COLO668 (cell line): ENCODE data around the gene METTL25B.
A peak's percentile ranks its signal among the peaks of the same experiment; 100 is the strongest.

Source experiments
- DNase-seq: peaks from one replicate; lab custom pipeline; 2025; ENCODE audit not compliant: unreplicated experiment; lab: John Stamatoyannopoulos, UW

The METTL25B gene

DNA sequence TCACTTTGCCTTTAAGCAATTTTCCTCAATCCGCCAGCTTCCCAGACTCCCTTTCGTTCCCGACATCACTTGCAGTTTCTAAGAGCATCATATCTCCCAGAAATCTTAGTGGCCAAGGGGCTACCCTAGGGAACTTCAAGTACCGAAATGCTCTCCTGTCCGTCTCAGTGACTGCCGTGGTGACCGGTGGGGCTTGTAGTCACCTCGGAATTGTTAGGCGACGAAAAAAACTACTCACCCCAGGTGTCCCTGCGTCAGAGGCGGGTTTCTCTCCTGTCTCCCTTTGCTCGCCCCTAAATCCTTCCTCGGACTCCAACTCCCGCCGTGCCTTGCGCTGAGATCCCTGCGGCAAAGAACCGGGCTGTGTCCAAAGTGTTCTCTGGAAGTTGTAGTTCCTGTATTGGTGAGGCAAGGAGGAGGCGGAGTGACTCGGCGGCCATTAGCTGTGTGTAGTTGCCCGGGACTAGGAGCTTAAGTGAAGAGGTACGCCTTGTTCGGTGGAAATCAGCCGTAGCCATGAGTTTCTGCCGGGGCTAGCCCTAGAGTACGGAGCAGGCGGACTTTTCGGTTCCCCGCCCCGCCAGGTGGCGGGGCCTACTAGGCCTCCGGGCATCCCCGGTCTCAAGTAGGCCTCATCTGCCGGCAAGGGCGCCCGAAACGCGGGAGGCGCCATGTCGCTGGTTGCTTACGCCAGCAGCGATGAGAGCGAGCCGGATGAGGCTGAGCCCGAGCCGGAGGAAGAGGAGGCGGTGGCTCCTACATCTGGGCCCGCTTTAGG lies 39.0 kb downstream of the METTL25B start, which contains the start of gene PRCC:
Gene PRCC (plus strand): TSS at position 435 of the 778 bp plus-strand sequence. CDS start 237 bp downstream, at position 672.
- peak; percentile 99 for DNase-seq

DNA sequence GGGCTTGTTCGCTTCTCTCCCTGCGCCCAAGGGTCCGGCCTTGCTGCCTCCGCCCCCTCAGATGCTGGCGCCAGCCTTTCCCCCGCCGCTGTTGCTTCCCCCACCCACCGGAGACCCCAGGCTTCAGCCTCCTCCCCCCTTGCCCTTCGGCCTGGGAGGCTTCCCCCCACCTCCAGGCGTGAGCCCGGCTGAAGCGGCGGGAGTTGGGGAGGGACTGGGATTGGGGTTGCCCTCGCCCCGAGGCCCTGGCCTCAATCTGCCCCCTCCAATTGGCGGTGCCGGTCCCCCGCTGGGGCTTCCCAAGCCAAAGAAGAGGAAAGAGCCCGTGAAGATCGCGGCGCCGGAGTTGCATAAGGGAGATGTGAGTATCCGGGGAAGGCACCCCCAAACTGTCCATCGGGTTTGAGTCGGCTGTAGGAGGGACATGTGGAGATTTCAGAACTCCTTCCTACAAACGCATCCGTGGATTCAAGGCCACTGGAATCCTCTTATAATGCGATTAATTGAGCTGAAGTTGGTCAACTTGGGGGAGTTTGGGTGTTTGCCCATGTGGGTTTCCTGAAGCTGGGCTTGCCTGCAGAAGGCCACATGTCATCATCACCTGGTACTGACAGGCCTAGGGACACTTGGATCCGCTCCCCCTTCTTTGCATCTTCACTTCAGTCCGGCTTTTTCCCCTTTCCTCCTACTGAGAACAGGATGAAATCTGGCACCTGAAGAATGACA lies 39.8 kb downstream of the METTL25B start:
- peak; percentile 49 for DNase-seq

DNA sequence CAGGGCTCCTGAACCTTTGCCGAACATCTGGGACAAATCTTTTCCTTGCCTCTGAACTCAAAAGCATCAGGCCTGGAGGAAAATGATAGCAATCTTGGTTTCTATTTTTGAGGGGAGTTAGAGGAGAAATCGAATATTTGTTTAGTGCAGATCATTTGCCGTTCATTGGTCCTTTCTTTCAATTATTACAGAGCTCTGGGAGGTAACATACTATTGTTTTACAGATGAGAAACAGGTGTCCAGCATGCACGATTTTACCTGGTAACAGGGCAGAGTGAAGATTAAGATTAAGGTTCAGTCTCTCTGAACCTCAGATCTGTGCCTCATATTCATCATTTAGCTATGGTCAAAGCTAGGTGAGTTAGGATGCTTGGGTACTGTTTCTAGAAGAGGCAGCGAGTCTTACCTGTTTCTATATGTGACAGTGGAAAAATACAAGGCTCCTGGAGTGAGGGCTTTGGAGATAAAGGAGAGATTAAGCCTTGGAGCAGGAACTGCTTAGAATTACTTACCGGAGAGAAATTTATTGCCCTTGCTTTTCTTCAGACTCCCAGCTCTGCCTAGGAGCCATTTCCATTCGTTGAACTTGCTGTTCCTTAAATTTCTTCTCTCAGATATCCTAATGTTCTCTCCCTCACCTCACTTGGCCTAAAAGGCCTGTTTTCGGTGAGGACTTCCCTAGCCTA lies 40.5 kb downstream of the METTL25B start:
- no peak for DNase-seq

DNA sequence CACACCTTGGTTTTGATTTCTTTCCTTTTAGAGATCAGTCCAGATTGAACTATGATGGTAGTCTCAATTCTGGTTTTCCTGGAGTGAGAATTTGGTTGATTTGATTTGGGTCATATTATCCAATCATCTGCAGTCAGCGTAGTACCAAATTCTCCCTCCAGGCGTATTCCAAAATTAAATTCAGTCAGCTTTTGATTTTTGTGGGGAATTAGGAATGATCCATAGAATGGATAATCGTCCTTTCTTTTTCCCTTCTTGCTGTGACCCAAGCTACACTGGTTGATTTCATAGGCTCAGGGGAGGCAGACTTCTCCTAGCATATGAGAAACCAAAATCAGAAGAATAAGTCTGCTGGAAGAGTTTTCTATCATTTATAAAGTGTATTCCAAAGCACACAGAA lies 44.0 kb downstream of the METTL25B start:
- no peak for DNase-seq

DNA sequence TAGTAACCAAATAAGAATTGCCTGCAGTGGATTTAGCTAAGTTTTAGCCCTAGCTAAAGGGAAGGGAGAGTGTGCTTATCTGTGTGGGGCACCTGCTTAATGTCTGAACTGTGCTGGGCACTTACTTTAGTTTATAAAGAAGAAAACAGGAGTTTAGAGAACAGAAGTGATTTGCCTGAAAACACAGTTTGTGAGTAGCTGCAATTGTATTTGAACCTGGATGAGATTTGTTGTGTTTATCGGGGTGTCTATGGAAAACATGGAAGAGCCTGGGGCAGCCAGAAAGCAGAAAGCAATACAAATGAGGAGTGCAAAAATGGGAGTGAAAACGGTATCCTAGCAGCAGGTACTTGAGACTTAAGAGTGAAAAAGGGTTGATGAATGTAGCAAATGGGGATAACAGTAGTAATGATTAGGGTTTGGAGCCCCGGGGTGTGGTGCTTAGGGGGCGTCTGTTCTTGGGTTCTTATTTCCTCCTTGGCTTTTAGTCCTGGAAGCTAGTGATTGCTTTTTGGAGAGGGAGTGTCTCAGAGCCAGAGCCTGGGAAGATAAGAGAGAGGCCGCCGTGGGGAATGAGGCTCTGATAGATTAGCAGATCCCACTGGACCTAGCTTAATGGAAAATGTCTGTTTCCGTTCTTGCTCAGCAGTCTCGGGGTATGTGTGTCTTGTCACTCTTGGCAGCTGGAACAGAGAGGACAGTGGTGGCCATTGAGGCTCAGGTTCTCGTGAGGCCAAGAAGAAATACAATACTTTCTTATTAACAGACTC lies 44.6 kb downstream of the METTL25B start:
- no peak for DNase-seq

DNA sequence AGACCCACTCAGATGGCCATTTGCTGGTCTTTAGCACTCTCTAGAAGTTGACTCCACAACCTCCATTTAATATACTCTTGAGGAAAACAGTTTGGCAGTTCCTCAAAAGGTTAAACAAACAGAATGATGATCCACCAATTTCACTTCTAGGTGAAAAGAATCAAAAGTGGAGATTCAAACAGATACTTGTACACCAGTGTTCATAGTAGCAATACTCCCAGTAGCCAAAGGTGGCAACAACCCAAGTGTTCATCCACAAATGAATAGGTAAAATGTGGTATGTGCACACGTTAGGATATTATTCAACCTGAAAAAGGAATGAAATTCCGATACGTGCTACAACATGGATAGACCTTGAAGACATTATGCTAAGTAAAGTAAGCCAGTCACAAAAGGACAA lies 45.3 kb downstream of the METTL25B start:
- no peak for DNase-seq

DNA sequence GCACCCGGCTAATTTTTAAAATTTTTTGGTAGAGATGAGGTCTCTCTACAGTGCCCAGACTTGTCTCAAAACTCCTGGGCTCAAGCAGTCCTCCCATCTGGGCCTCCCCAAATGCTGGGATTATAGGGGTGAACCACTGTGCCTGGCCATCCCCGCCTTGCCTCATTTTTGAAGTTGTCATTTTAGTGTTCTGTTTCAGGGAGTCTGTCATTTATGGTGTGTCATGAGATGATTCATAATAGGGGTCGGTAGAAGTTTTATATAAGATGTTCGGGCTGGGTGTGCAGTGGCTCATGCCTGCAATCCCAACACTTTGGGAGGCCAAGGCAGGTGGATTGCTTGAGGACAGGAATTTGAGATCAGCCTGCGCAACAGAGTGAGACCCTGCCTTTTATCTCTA lies 47.5 kb downstream of the METTL25B start:
- DNase-seq: no peak

DNA sequence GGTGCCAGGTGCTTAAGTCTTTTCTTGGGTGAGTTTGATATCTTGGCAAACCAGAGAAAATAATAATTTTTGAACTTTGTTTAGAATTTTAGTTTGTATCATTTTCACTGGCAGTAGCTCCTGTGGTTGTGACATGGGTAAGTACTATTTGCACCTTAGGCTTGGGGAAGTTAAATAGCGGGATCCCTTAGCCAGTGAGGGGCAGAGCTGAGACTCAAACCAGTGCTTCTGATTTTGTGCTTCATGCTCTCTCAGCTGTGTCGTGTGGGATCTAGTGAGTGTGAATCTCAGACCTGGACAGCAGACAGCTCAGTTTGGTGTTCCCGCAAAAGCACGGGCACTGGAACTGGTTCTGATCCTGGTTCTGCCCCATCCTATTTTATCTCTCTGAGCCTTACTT lies 48.7 kb downstream of the METTL25B start:
- DNase-seq: no peak

DNA sequence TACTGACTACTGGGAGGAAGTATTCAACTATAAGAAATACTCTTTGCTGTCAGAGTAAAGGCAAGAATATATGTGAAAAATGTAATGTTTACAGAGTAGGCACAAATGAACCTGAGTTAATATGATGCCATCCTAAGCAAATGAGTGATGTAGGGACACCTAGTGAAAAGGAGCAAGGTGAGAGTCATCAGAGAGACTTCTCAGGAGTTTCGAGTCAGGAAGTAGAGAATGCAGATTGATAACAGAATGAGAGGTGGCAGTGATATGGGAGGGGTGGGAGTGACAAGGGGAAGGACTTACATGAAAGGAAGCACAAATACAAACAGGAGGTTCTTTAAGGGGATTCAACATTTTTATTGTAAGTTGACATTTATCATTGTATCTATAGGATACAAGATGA lies 49.3 kb downstream of the METTL25B start:
- no peak for DNase-seq

DNA sequence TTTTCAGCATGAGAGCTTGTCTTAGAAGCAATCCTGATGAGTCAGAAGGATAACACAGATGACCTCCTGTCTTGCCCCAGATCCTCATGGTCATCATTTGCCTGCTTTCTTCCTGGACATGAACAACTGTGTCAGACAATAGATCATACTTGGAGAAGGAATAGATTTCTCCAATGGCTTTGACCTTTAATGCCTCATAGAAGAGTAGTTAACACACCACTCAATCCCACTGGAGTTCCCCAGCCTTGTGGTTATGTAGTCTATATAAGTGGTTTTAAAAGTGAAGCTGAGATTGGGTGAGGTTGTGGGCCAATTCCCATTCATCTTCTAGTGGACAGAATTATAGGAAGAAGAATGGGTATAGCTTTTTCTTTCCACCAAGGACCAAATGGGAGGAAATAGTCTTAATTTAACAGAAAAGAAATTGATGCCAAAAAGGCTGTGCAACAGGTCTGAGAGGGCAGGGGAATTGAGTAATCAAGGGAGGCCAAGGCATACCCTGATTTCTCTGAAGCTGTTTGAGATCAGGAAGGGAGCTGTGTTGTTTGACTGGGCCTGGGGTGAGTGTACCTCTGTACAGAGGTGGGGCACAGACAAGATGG lies 53.4 kb downstream of the METTL25B start:
- DNase-seq: no peak

DNA sequence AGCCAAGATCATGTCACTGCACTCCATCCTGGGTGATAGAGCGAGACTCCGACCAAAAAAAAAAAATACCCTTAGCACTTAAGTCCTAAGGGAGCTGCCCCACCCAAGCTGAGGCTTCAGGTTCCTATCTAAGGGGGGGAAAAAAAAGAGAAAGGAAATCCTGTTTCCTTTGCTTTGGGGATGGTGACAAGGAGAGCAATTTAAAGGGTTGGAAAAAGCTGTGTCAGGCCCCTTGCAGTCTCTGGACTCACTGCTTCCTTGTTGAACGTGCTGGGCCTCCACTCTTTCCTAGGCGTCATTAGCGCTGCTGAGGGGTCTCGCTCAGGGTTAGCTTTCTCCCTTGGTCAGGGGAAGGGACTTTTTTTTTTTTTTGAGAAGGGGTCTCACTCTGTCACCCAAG lies 57.2 kb downstream of the METTL25B start:
- no peak for DNase-seq
